HepG2 (cell line): ENCODE results near the gene KRT36. TPM values are rescaled to one million over a fixed set of nuclear protein-coding genes. Genes with fewer than 3 reads are reported as not detected.

Experiments used
- SYNCRIP ChIP-seq: fragments of 200-400 bp; formaldehyde crosslinking; IDR thresholded peaks from 2 replicates; pipeline ENCODE4 v1.6.1; 2018; ENCODE audit warnings: mild to moderate bottlenecking, low read depth, low read length; ENCODE audit not compliant: insufficient read depth
- polyA plus RNA-seq, 8 experiments: library from polyadenylated mRNA; depleted of rRNA in 3 of 8; stranded (reverse) in 7 of 8; unstranded in 1 of 8; fragments of >200 nt; fragmentation: Illumina TruSeq in 4 of 8; extraction: Trizol in 4 of 8; gene quantifications; 2 replicates each; pipeline versions ENCODE4 v1.2.1 to v1.2.3, GENCODE V29; 2011 to 2016; ENCODE audit warnings: low read depth in 4 of 8, missing spikeins in 1 of 8, mixed read lengths in 1 of 8; ENCODE audit not compliant: insufficient read depth in 1 of 8
- total RNA-seq, 5 experiments: library from RNA; depleted of rRNA; stranded (reverse); fragments of >200 nt; fragmentation: Illumina TruSeq; extraction: Trizol; gene quantifications; 2 replicates each; pipeline ENCODE4 v1.2.3, GENCODE V29; 2016; ENCODE audit warnings: low read depth in 1 of 5
- TF ChIP-seq, protein P1 (sequence below): sonication (generic); formaldehyde crosslinking; IDR thresholded peaks from 2 replicates; pipeline ENCODE4 v1.4.0; 2020; ENCODE audit warnings: missing genetic modification reagents
- TF ChIP-seq, protein P2 (sequence below): sonication (generic); formaldehyde crosslinking; IDR thresholded peaks from 2 replicates; pipeline ENCODE4 v1.4.0; 2020; ENCODE audit warnings: missing genetic modification reagents, mild to moderate bottlenecking, borderline replicate concordance

KRT36 gene
- total and polyA plus RNA-seq, 2 of the 13 experiments (the other 11 are each of a cell fraction or from before 2014, with no cell fraction given) = not detected

DNA sequence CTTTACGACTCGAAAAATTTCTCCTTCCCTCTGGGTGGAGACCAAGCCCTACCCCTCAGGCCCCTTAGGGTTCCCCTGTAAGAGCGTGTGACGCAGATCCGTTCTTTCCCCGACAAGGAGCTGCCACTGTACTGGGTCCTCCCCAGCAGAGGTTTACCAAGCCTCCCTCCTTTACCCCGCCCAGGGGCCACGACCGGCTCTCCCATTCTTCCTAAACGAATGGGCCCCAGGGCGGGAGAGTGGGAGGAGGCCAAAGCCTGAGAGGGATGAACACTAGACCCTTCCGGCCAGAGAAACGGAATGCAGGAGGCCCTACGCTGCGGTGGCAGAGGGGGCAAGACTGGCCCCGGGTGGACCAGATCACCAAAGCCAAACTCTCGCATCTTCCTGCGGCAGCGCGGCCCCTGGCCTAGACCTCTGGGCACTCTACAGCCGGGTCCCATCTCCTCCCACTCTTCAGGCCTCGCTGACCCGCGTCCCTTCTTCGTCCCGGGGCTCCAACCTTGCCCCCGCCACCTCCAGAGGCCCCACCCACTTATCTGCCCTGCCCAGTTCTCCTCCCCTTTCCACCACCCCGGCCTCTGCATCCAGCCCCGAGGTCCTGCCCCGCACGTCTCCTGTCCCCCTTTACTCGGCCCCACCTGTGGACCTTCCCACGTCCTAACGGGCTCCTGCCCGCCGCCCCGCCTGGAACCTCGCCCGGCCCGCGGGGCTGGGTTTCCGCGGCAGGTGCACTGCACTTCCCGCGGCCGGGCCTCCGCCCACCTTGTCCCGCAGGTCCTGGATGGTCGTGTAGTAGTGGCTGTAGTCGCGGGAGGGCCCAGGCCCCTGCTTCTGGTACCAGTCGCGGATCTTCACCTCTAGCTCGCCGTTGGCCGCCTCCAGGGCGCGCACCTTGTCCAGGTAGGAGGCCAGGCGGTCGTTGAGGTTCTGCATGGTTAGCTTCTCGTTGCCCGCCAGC is 37.6 kb upstream of the KRT36 start (continued):
- TF ChIP-seq, protein P1, sequence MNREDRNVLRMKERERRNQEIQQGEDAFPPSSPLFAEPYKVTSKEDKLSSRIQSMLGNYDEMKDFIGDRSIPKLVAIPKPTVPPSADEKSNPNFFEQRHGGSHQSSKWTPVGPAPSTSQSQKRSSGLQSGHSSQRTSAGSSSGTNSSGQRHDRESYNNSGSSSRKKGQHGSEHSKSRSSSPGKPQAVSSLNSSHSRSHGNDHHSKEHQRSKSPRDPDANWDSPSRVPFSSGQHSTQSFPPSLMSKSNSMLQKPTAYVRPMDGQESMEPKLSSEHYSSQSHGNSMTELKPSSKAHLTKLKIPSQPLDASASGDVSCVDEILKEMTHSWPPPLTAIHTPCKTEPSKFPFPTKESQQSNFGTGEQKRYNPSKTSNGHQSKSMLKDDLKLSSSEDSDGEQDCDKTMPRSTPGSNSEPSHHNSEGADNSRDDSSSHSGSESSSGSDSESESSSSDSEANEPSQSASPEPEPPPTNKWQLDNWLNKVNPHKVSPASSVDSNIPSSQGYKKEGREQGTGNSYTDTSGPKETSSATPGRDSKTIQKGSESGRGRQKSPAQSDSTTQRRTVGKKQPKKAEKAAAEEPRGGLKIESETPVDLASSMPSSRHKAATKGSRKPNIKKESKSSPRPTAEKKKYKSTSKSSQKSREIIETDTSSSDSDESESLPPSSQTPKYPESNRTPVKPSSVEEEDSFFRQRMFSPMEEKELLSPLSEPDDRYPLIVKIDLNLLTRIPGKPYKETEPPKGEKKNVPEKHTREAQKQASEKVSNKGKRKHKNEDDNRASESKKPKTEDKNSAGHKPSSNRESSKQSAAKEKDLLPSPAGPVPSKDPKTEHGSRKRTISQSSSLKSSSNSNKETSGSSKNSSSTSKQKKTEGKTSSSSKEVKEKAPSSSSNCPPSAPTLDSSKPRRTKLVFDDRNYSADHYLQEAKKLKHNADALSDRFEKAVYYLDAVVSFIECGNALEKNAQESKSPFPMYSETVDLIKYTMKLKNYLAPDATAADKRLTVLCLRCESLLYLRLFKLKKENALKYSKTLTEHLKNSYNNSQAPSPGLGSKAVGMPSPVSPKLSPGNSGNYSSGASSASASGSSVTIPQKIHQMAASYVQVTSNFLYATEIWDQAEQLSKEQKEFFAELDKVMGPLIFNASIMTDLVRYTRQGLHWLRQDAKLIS (CRISPR knock-in tag) = peak; percentile 70; the same call in 1 of the 2 replicates
- TF ChIP-seq, protein P2, sequence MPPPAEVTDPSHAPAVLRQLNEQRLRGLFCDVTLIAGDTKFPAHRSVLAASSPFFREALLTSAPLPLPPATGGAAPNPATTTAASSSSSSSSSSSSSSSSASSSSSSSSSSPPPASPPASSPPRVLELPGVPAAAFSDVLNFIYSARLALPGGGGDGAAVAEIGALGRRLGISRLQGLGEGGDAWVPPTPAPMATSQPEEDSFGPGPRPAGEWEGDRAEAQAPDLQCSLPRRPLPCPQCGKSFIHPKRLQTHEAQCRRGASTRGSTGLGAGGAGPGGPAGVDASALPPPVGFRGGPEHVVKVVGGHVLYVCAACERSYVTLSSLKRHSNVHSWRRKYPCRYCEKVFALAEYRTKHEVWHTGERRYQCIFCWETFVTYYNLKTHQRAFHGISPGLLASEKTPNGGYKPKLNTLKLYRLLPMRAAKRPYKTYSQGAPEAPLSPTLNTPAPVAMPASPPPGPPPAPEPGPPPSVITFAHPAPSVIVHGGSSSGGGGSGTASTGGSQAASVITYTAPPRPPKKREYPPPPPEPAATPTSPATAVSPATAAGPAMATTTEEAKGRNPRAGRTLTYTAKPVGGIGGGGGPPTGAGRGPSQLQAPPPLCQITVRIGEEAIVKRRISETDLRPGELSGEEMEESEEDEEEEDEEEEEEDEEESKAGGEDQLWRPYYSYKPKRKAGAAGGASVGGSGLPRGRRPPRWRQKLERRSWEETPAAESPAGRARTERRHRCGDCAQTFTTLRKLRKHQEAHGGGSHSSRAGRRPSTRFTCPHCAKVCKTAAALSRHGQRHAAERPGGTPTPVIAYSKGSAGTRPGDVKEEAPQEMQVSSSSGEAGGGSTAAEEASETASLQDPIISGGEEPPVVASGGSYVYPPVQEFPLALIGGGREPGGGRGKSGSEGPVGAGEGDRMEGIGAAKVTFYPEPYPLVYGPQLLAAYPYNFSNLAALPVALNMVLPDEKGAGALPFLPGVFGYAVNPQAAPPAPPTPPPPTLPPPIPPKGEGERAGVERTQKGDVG (CRISPR knock-in tag) = no peak
- TF ChIP-seq SYNCRIP = no peak
